Kidney (tissue), 14 donors: ENCODE measurements around the gene LCNL1. TPM values are rescaled to one million over a fixed set of nuclear protein-coding genes. Genes with fewer than 3 reads are reported as not detected.
A peak's percentile ranks its signal among the peaks of the same experiment; 100 is the strongest.

Experiments
- DNase-seq, 5 donors: peaks; one replicate each; pipeline ENCODE4 v3.0.0-alpha.2; 2013 to 2020
- FAIRE-seq: peaks from 2 replicates; lab custom pipeline; 2012; peaks lifted over from hg19 to GRCh38; lab: Jason Lieb, UNC
- H3K27ac ChIP-seq, 2 donors: one replicate each; pipeline ENCODE4 v1.7.0; 2013; ENCODE audit warnings: low read depth in 2 of 2, low read length in 2 of 2, inconsistent platforms in 1 of 2
- H3K27me3 ChIP-seq: one replicate; pipeline ENCODE4 v1.7.1; 2013; ENCODE audit warnings: low read length, inconsistent platforms; ENCODE audit not compliant: control insufficient read depth, insufficient read depth
- H3K36me3 ChIP-seq, 3 donors: one replicate each; pipeline versions ENCODE4 v1.7.0 to v1.7.1; 2013; ENCODE audit warnings: low read length in 3 of 3, control low read depth in 1 of 3, inconsistent platforms in 1 of 3; ENCODE audit not compliant: insufficient read depth in 3 of 3, control insufficient read depth in 2 of 3
- H3K4me1 ChIP-seq, 3 donors: one replicate each; pipeline versions ENCODE4 v1.7.0 to v1.7.1; 2013; ENCODE audit warnings: low read length in 3 of 3, inconsistent platforms in 1 of 3, low read depth in 1 of 3; ENCODE audit not compliant: control insufficient read depth in 2 of 3, insufficient read depth in 2 of 3
- H3K4me3 ChIP-seq, 3 donors: one replicate each; pipeline versions ENCODE4 v1.7.0 to v1.8.1; 2013; ENCODE audit warnings: low read length in 3 of 3, control low read depth in 1 of 3, inconsistent platforms in 1 of 3
- H3K9ac ChIP-seq, 3 donors: one replicate each; pipeline versions ENCODE4 v1.7.0 to v1.7.1; 2013; ENCODE audit warnings: low read length in 3 of 3, control low read depth in 1 of 3, inconsistent platforms in 1 of 3
- H3K9me3 ChIP-seq, 3 donors: one replicate each; pipeline versions ENCODE4 v1.7.0 to v1.7.1; 2013; ENCODE audit warnings: low read length in 3 of 3, control low read depth in 1 of 3, inconsistent platforms in 1 of 3; ENCODE audit not compliant: control insufficient read depth in 2 of 3, insufficient read depth in 1 of 3
- intact Hi-C: fragments of 100-400 bp; cut with DNase I; formaldehyde crosslinking; loops from one replicate; pipeline ENCODE4 v1.11.1; 2022
- polyA plus RNA-seq: library from polyadenylated mRNA; stranded (reverse); fragments of 350-450 nt; fragmentation: Illumina TruSeq; extraction: RNeasy Lipid Tissue Mini Kit (QIAGEN cat#74804); gene quantifications from one replicate; pipeline ENCODE4 v1.2.3, GENCODE V29; 2014; ENCODE audit warnings: low read depth, low replicate concordance; ENCODE audit not compliant: insufficient read depth
- total RNA-seq: library from RNA; stranded (reverse); fragmentation: NEBNext Ultra II Directional; extraction: Animal tissue kit (Norgen Biotek cat#: 25700); gene quantifications from one replicate; pipeline ENCODE4 v1.2.1, GENCODE V29; 2021
- TF ChIP-seq, protein P1 (sequence below): IDR thresholded peaks from 3 replicates; pipeline ENCODE4 v1.5.1; 2012; ENCODE audit warnings: mild to moderate bottlenecking, moderate library complexity, borderline replicate concordance; ENCODE audit not compliant: insufficient read depth; ENCODE audit errors: extremely low read depth
- donor health status: control.
- donor health status: control.
- donor health status: control.
- donor health status: control.
- donor health status: control.
- donor health status: DM: yes; HTN: yes; CAD: no.
- donor health status: Normal renal cell carcinoma (clear cell type).

Gene LCNL1
- total and polyA plus RNA-seq, 2 donors from 2014 or later: 0.54 to 1.4 TPM

GRCh38 chr9:136997830-136998234 lies 15.0 kb downstream of the LCNL1 start:
- H3K4me3 ChIP-seq: no peak overlapping the region
- FAIRE-seq: no peak

GRCh38 chr9:137000177-137000930 lies 17.6 kb downstream of the LCNL1 start:
- Histone ChIP-seq H3K27ac (peak overlapping the region in 1 of 2 donors; percentile 32), H3K4me1 (peaks cover 0 to 13% (median 3%) of the 10 kb centered on the region in 3 donors), H3K4me3 (no peak overlapping the region), H3K27me3 (no peaks in the 10 kb centered on the region), H3K9me3 (no peaks in the 10 kb centered on the region), H3K9ac (no peak overlapping the region), H3K36me3 (no peaks in the 10 kb centered on the region)
- intact Hi-C loops: no loop called here
- TF ChIP-seq, protein P1, sequence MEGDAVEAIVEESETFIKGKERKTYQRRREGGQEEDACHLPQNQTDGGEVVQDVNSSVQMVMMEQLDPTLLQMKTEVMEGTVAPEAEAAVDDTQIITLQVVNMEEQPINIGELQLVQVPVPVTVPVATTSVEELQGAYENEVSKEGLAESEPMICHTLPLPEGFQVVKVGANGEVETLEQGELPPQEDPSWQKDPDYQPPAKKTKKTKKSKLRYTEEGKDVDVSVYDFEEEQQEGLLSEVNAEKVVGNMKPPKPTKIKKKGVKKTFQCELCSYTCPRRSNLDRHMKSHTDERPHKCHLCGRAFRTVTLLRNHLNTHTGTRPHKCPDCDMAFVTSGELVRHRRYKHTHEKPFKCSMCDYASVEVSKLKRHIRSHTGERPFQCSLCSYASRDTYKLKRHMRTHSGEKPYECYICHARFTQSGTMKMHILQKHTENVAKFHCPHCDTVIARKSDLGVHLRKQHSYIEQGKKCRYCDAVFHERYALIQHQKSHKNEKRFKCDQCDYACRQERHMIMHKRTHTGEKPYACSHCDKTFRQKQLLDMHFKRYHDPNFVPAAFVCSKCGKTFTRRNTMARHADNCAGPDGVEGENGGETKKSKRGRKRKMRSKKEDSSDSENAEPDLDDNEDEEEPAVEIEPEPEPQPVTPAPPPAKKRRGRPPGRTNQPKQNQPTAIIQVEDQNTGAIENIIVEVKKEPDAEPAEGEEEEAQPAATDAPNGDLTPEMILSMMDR: no peak
- FAIRE-seq (no peak), DNase-seq (peak in 1 of 5 donors; percentile 42)

More at GRCh38 chr9:136997830-136998234, 15.0 kb downstream of the LCNL1 start:
- intact Hi-C loops: no loop called here
- no peak overlapping the region for H3K9ac ChIP-seq
- H3K4me1 ChIP-seq: peaks cover 0 to 17% (median 8%) of the 10 kb centered on the region in 3 donors
- DNase-seq: peak in 2 of 5 donors; percentile 22 to 40
- H3K36me3 ChIP-seq: peaks cover 0 to 5% (median 0%) of the 10 kb centered on the region in 3 donors
- no peaks in the 10 kb centered on the region for H3K9me3 ChIP-seq
- no peaks in the 10 kb centered on the region for H3K27me3 ChIP-seq
- no peak overlapping the region for H3K27ac ChIP-seq
- TF ChIP-seq, protein P1: no peak

DNA sequence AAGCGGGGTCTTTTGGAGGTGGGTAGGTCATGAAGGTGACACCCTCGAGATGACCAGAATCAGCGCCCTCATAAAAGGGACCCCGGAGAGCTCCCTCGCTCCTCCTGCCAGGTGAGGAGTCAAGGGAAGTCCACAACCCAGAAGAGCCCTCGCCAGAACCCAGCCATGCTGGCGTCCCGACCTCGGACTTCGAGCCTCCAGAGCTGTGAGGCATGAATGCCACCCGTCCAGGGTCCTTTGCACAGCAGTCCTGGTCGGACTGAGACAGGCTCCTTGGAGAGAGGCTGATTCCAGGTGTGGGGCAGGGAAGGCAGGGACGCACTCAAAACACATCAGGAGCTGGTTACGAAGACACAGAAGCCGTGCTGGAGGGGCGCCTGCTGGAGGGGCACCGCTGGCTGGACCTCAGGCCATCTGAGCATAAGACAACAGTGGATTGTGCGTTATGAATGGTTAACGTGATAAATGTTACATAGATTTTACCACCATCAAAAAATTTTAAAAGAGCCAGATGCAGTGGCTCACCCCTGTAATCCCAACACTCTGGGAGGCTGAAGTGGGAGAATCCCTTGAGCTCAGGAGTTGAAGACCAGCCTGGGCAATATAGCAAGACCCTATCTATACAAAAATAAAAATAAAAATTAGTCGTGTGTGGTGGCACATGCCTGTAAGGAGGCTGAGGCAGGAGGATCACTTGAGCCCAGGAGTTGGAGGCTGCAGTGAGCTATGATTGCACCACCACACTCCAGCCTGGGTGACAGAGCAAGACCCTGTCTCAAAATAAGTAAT lies 19.3 kb downstream of the LCNL1 start:
- H3K27me3 ChIP-seq: no peaks in the 10 kb centered on the region

More for the DNA sequence above, 19.3 kb downstream of the LCNL1 start:
- intact Hi-C loops: no loop called here
- no peak overlapping the region for H3K27ac ChIP-seq
- no peaks in the 10 kb centered on the region for H3K9me3 ChIP-seq
- no peak overlapping the region for H3K4me3 ChIP-seq
- DNase-seq (no peak), FAIRE-seq (no peak)
- no peak overlapping the region for H3K9ac ChIP-seq
- H3K36me3 ChIP-seq: no peaks in the 10 kb centered on the region
- TF ChIP-seq, protein P1: no peak
- H3K4me1 ChIP-seq: peaks cover 0 to 6% (median 0%) of the 10 kb centered on the region in 3 donors
